Retinal pigment epithelial cell (primary cell): ENCODE data around the gene KRT86.

ENCODE experiments used
- DNase-seq: peaks from one replicate; pipeline ENCODE4 v3.0.0-alpha.2; 2010; ENCODE audit warnings: low read depth
- H3K4me3 ChIP-seq: 2 replicates; pipeline ENCODE4 v1.5.1; 2011; ENCODE audit warnings: mild to moderate bottlenecking, low read length, control low read depth, moderate library complexity
- TF ChIP-seq, protein P1 (sequence below): conservative IDR thresholded peaks from 2 replicates; pipeline ENCODE4 v1.5.1; 2011; ENCODE audit warnings: low read depth, low read length, control low read depth, inconsistent platforms

The KRT86 gene

DNA sequence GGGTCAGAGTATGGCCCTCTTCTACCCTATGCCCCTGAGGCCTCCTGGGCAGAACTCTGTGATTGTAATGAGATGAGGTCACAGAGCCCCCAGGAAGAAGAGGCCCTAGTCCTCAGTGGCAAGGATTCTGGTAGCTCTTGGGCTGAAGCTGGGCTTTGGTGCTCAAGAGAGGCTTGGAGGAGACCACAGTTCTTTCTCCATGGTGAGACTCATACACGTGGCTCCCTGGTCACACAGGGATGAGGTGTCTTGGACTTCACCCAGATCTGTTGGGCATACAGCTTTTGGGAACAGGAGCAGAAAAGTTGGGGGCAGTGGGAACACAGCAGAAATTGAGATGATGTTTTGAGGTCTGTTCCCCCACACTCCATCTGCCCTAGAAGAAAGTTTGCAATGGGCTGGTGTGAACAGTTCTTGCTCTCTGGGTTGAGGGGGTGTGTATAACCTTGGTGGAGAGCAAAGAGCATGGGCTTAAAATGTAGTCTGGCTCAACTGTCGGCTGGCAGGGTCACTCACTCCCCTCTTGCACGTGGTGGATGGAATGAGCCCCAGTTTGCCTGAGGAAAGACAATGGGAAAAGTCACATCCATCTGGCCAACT is at the start of gene KRT86:
Gene KRT86 (plus strand): TSS at position 125 of the 600 bp plus-strand sequence. CDS start 27,272 bp downstream, outside the sequence.
- DNase-seq, result no peak
- TF ChIP-seq, protein P1, sequence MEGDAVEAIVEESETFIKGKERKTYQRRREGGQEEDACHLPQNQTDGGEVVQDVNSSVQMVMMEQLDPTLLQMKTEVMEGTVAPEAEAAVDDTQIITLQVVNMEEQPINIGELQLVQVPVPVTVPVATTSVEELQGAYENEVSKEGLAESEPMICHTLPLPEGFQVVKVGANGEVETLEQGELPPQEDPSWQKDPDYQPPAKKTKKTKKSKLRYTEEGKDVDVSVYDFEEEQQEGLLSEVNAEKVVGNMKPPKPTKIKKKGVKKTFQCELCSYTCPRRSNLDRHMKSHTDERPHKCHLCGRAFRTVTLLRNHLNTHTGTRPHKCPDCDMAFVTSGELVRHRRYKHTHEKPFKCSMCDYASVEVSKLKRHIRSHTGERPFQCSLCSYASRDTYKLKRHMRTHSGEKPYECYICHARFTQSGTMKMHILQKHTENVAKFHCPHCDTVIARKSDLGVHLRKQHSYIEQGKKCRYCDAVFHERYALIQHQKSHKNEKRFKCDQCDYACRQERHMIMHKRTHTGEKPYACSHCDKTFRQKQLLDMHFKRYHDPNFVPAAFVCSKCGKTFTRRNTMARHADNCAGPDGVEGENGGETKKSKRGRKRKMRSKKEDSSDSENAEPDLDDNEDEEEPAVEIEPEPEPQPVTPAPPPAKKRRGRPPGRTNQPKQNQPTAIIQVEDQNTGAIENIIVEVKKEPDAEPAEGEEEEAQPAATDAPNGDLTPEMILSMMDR, result no peak
- H3K4me3 ChIP-seq, result no peak within 1 kb of the TSS

DNA sequence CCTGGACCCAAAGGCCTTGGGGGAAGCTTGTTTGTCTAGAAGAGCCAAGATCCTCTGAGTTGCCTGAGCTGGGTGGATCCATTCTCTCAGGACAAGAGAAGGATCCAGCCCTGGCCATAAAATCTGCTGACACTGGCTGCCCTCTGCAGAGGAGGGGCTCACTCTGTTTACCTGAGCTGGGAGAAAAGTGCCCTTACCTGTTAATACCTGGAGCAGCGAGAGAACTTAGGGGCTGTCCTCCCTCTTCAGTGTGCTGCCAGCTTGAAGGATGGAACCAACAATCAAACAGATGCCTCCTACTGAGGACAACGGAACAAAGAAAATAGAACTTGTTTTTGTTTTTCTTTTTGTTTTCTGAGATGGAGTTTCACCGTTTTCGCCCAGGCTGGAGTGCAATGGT is 48.7 kb upstream of the KRT86 start:
- TF ChIP-seq, protein P1, result no peak
- H3K4me3 ChIP-seq, result no peak overlapping the region
- no peak for DNase-seq

DNA sequence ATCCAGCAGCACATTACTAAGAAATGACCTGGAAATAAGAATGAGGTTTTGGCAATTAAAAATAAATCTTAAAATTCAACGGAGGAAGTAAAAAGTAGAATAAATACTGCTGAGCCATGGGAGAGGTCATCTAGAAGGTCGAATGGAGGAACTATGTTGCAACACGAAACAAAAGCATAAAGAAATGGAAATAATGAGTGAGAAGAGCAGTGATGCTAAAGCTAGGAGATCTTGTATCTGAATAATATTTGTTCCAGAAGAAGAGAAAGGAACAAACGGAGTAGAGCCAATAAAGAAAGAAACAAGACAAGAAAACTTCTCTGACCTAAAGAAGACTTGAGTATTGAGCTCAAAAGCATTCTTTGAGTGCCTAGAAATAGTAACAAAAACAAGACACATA is 48.0 kb upstream of the KRT86 start:
- TF ChIP-seq, protein P1, result no peak
- H3K4me3 ChIP-seq, result no peak overlapping the region
- no peak for DNase-seq

DNA sequence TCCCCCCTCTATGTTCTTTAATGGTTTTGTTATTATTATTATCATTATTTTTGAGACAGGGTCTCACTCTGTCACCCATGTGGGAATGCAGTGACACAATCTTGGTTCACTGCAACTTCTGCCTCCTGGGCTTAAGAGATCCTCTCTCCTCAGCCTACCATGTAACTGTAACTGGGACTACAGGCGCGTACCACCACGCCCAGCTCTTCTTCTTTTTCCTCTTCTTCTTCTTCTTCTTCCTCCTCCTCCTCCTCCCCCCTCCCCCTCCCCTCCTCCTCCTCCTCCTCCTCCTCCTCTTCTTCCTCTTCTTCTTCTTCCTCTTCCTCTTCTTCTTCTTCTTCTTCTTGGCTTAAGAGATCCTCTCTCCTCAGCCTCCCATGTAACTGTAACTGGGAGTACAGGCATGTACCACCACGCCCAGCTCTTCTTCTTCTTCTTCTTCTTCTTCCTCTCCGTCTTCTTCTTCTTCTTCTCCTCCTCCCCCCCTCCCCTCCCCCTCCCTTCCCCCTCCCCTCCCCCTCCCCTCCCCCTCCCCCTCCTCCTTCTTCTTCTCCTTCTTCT is 46.8 kb upstream of the KRT86 start:
- TF ChIP-seq, protein P1, result no peak
- no peak overlapping the region for H3K4me3 ChIP-seq
- no peak for DNase-seq

DNA sequence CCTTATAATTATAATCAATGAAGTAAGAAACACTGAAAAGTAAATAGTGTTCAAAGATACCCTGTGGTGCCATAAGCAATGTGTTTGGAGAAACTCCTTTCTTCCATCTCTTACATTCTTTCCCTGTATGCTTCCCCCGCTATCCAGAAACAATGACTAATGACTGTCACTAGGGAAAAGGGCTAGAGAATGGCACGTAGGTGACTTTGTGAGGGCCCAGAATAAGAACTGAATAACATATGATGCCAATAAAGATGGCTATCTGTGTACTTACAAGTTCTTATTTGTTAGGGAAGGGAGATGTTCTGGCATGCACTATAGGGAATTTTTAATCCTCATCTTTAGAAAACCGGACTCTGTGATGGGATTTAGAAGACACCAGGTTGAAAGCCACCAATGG is 46.1 kb upstream of the KRT86 start:
- DNase-seq, result no peak
- TF ChIP-seq, protein P1, result no peak
- no peak overlapping the region for H3K4me3 ChIP-seq

DNA sequence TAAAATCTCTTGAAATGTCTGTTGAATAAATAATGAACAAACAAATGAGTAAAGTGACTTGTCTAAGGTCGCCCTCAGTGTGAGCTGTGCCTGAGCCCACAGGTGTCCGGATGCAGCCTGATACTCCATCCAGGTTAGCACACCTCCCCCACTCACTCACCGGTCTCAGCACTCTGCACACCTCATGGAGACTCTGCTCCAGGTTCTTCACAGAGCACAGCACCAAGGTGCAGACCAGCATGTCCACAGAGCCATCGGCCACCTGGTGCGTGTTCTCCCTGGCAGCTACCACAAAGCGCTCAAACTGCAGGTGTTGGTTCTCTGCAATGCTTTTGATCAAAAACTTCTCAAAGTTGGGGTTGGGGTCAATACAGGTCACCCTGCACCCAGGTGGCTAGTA is 45.5 kb upstream of the KRT86 start:
- no peak for DNase-seq
- TF ChIP-seq, protein P1, result no peak
- no peak overlapping the region for H3K4me3 ChIP-seq

DNA sequence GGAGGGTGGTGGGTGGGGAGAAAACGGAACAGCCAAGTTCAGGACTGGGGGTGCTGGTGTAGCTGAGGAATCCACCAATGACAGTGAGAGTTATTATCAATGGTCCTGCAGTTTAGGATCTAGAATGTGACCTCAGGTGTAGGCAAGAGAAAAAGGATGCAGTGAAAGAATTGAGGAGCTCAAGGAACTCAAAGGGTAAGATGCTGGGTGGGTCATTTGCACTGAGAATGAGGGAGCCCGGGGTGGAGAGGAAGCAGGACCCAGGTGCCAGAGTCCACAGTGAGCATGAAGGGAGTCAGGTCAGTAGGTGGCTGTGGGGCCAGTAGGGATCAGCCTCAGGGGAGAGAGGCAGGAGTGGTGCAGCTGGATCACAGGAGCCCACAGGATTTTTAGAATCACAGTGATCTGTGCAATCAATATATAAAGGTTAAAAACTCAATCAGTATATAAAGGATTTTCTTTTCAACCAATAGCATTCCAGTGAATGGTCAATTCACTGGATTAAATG is 44.6 kb upstream of the KRT86 start:
- H3K4me3 ChIP-seq, result no peak overlapping the region
- TF ChIP-seq, protein P1, result no peak
- no peak for DNase-seq
